Mammary epithelial cell (primary cell): ENCODE measurements around the gene SLC1A5.

Experiments used
- CTCF ChIP-seq, 2 donors: IDR thresholded peaks in 1 of 2; conservative IDR thresholded peaks in 1 of 2; 2 replicates each; pipeline ENCODE4 v1.5.1; 2011 to 2012; ENCODE audit warnings: inconsistent platforms in 2 of 2, low read length in 2 of 2, mild to moderate bottlenecking in 2 of 2, control low read depth in 1 of 2, low read depth in 1 of 2; ENCODE audit not compliant: insufficient read depth in 1 of 2; ENCODE audit errors: extremely low read depth in 1 of 2
- EZH2 ChIP-seq: IDR thresholded peaks from 2 replicates; pipeline ENCODE4 v1.6.1; 2012; ENCODE audit warnings: low read length, inconsistent platforms, borderline replicate concordance

- TF ChIP-seq CTCF (conservative IDR thresholded peaks at IDR 0.05 in 1 of 2, IDR thresholded peaks at IDR 0.05 in 1 of 2; ENCODE audit: extremely low read depth in 1 of 2, insufficient read depth in 1 of 2, low read depth in 1 of 2, low read length in 2 of 2) = no peak
- no peak for TF ChIP-seq EZH2
Measured at GRCh38 chr19:46755853-46756543, 32.4 kb downstream of the SLC1A5 start.
